GM21737 (cell line): ENCODE data around the gene PDE2A.

Source experiments
- ATAC-seq: cut with Tn5 transposase; IDR thresholded peaks from one replicate; pipeline ENCODE4 v1.9.1; 2021; ENCODE audit warnings: mild to moderate bottlenecking, moderate library complexity; ENCODE audit not compliant: unreplicated experiment

Gene PDE2A

GRCh38 chr11:72684236-72684912, 10.2 kb upstream of the PDE2A start:
- no peak for ATAC-seq

- ATAC-seq = no peak
Observed at GRCh38 chr11:72683782-72684200, 9.6 kb upstream of the PDE2A start.

GRCh38 chr11:72682858-72683243, 8.6 kb upstream of the PDE2A start:
- no peak for ATAC-seq

- ATAC-seq = no peak
Observed at GRCh38 chr11:72682238-72682857, 8.1 kb upstream of the PDE2A start.

- ATAC-seq = no peak
Observed at GRCh38 chr11:72681226-72682153, 7.3 kb upstream of the PDE2A start.

- ATAC-seq = no peak
Observed at GRCh38 chr11:72680624-72681158, 6.5 kb upstream of the PDE2A start.

- ATAC-seq = no peak
Observed at GRCh38 chr11:72679869-72680268, 5.6 kb upstream of the PDE2A start.

- no peak for ATAC-seq
Observed at GRCh38 chr11:72678524-72678923, 4.3 kb upstream of the PDE2A start.

- ATAC-seq = no peak
Observed at GRCh38 chr11:72676861-72677341, 2.7 kb upstream of the PDE2A start.

- no peak for ATAC-seq
Observed at GRCh38 chr11:72675221-72675620, 999 bp upstream of the PDE2A start.

- no peak for ATAC-seq
Observed at GRCh38 chr11:72673284-72673942, 809 bp downstream of the PDE2A start.

GRCh38 chr11:72672597-72673238, 1.5 kb downstream of the PDE2A start:
- ATAC-seq = no peak

GRCh38 chr11:72671152-72672099, 2.8 kb downstream of the PDE2A start:
- no peak for ATAC-seq

GRCh38 chr11:72670041-72670440, 4.2 kb downstream of the PDE2A start:
- no peak for ATAC-seq

GRCh38 chr11:72669527-72669926, 4.7 kb downstream of the PDE2A start:
- ATAC-seq = no peak

GRCh38 chr11:72668629-72669347, 5.4 kb downstream of the PDE2A start:
- peak; percentile 82 for ATAC-seq

GRCh38 chr11:72665911-72666472, 8.2 kb downstream of the PDE2A start:
- ATAC-seq = no peak

GRCh38 chr11:72662036-72662435, 12.2 kb downstream of the PDE2A start:
- ATAC-seq = no peak
